Natural killer cell (primary cell): ENCODE results near the gene CAMK1G. TPM values are rescaled to one million over a fixed set of nuclear protein-coding genes. Genes with fewer than 3 reads are reported as not detected.

Source experiments
- ATAC-seq, 3 donors: fragments of 150-1000 bp in 2 of 3; fragments of 200-7000 bp in 1 of 3; cut with Tn5 transposase; 1 replicate in 1 of 3; 2 replicates in 2 of 3; pipeline ENCODE4 v1.10.0; 2021; ENCODE audit warnings: mild to moderate bottlenecking in 2 of 3, moderate library complexity in 2 of 3
- DNase-seq, 2 donors: peaks; one replicate each; pipeline versions ENCODE4 v3.0.0 to v3.0.0-alpha.2; 2013 to 2021; ENCODE audit warnings: mixed read lengths in 1 of 2
- H3K27ac ChIP-seq: one replicate; pipeline ENCODE4 v1.5.1; 2013; ENCODE audit warnings: mild to moderate bottlenecking, low read length
- H3K27me3 ChIP-seq: one replicate; pipeline ENCODE4 v1.6.1; 2013; ENCODE audit warnings: low read length; ENCODE audit not compliant: control insufficient read depth, insufficient read depth
- H3K36me3 ChIP-seq: one replicate; pipeline ENCODE4 v1.6.1; 2013; ENCODE audit warnings: low read length; ENCODE audit not compliant: control insufficient read depth, insufficient read depth
- H3K4me1 ChIP-seq: one replicate; pipeline ENCODE4 v1.6.1; 2013; ENCODE audit warnings: low read length; ENCODE audit not compliant: control insufficient read depth, insufficient read depth
- H3K4me3 ChIP-seq: one replicate; pipeline ENCODE4 v1.5.1; 2013; ENCODE audit warnings: low read length
- H3K9me3 ChIP-seq: one replicate; pipeline ENCODE4 v1.6.1; 2013; ENCODE audit warnings: low read length; ENCODE audit not compliant: control insufficient read depth, insufficient read depth
- H3K27ac Mint-ChIP-seq, 2 donors: one replicate each; pipeline ENCODE4 v1.8.0; 2022; ENCODE audit warnings: mild to moderate bottlenecking in 2 of 2, mixed read lengths in 2 of 2, moderate library complexity in 1 of 2
- H3K27me3 Mint-ChIP-seq, 2 donors: one replicate each; pipeline ENCODE4 v1.8.0; 2022; ENCODE audit warnings: low read depth in 2 of 2, mixed read lengths in 2 of 2
- H3K36me3 Mint-ChIP-seq: one replicate; pipeline ENCODE4 v1.8.0; 2022; ENCODE audit warnings: mixed read lengths
- H3K4me1 Mint-ChIP-seq, 2 donors: one replicate each; pipeline ENCODE4 v1.8.0; 2022; ENCODE audit warnings: mixed read lengths in 2 of 2
- H3K4me3 Mint-ChIP-seq: one replicate; pipeline ENCODE4 v1.8.0; 2022; ENCODE audit warnings: mild to moderate bottlenecking, moderate library complexity, mixed read lengths
- H3K9me3 Mint-ChIP-seq, 2 donors: one replicate each; pipeline ENCODE4 v1.8.0; 2022; ENCODE audit warnings: mixed read lengths in 2 of 2
- WGBS: methylation state at CpG from one replicate; pipeline ENCODE4 v1.1.7; 2013; ENCODE audit warnings: missing lambda C conversion rate; ENCODE audit not compliant: insufficient coverage; 5-methylcytosine and 5-hydroxymethylcytosine counted together
- intact Hi-C: fragments of 100-400 bp; cut with micrococcal nuclease; formaldehyde crosslinking; loops from one replicate; pipeline ENCODE4 v1.14.2; 2022
- total RNA-seq, 4 donors: library from RNA; stranded (reverse); fragments of 120-200 nt in 1 of 4; gene quantifications; one replicate each; pipeline versions ENCODE4 v1.2.3 to v1.2.4, GENCODE V29; 2013 to 2022
- TF ChIP-seq, protein P1 (sequence below): fragments of 200-600 bp; IDR thresholded peaks from one replicate; pipeline ENCODE4 v1.8.0; 2022; ENCODE audit warnings: antibody characterized with exemption

CAMK1G gene
- total RNA-seq, 3 donors from 2014 or later (not counting 1 experiment from before 2014, with no cell fraction given), result not detected

DNA sequence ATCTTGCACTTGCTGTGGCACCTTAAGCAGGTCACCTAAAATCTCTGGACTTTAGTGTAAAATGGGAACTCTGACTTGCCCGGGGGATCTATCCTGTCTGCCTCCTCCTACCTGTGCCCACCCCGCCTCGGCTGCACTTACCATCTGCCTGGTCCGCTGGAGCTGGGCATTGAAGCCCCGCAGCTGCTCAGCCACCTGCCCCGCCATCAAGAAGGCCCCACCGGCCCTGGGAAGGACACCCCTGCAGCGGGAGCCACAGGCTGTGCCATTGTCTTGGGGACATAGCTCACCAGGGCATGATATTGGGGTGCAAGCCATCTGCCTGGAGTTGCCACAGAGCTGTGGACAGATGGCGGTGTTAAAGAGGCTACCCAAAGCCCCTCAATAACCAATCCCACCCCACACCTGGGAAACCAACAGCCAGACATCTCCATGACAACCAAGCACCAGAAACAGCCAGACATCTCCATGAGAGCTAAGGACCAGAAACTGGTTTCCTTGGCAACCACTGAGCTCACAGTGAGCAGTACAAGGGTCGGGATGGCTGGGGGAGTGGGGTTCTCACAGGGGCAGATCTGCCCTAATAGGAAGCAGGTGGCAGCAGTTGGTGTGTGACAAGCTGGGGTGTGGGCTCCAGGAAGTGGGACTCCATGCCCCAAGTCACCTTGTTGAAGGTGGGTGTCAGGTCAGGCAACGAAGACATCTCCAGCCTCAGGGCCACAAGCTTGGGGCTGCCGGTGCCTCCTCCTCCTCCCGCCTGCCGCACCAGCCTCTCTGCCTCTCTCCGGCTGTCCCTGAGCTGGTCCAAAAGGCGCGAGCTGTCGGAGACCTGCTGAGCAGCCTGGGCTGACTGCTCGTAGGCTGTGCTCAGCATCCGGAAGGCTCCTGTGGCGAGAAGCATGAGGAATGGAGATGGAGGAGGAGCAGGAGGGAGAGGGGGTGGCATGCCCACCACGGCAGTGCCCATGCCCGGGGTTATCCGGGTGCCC is 39.6 kb downstream of the CAMK1G start:
- Mint-ChIP-seq H3K4me1 (peaks cover 5 to 8% of the 10 kb centered on the region in 2 donors), H3K9me3 (no peaks in the 10 kb centered on the region), H3K36me3 (no peaks in the 10 kb centered on the region), H3K27me3 (peaks cover 0 to 3% of the 10 kb centered on the region in 2 donors), H3K27ac (no peak overlapping the region), H3K4me3 (no peak overlapping the region)
- 91% methylated on average over 24 of the region's 24 CpGs for WGBS
- no peak overlapping the region for H3K4me3 ChIP-seq
- intact Hi-C loops, result no loop called here
- no peaks in the 10 kb centered on the region for H3K36me3 ChIP-seq
- peaks cover 10% of the 10 kb centered on the region for H3K4me1 ChIP-seq
- no peaks in the 10 kb centered on the region for H3K27me3 ChIP-seq
- DNase-seq, result no peak
- H3K9me3 ChIP-seq, result no peaks in the 10 kb centered on the region
- no peak overlapping the region for H3K27ac ChIP-seq
- ATAC-seq, result no peak
- TF ChIP-seq, protein P1, sequence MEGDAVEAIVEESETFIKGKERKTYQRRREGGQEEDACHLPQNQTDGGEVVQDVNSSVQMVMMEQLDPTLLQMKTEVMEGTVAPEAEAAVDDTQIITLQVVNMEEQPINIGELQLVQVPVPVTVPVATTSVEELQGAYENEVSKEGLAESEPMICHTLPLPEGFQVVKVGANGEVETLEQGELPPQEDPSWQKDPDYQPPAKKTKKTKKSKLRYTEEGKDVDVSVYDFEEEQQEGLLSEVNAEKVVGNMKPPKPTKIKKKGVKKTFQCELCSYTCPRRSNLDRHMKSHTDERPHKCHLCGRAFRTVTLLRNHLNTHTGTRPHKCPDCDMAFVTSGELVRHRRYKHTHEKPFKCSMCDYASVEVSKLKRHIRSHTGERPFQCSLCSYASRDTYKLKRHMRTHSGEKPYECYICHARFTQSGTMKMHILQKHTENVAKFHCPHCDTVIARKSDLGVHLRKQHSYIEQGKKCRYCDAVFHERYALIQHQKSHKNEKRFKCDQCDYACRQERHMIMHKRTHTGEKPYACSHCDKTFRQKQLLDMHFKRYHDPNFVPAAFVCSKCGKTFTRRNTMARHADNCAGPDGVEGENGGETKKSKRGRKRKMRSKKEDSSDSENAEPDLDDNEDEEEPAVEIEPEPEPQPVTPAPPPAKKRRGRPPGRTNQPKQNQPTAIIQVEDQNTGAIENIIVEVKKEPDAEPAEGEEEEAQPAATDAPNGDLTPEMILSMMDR, result no peak

DNA sequence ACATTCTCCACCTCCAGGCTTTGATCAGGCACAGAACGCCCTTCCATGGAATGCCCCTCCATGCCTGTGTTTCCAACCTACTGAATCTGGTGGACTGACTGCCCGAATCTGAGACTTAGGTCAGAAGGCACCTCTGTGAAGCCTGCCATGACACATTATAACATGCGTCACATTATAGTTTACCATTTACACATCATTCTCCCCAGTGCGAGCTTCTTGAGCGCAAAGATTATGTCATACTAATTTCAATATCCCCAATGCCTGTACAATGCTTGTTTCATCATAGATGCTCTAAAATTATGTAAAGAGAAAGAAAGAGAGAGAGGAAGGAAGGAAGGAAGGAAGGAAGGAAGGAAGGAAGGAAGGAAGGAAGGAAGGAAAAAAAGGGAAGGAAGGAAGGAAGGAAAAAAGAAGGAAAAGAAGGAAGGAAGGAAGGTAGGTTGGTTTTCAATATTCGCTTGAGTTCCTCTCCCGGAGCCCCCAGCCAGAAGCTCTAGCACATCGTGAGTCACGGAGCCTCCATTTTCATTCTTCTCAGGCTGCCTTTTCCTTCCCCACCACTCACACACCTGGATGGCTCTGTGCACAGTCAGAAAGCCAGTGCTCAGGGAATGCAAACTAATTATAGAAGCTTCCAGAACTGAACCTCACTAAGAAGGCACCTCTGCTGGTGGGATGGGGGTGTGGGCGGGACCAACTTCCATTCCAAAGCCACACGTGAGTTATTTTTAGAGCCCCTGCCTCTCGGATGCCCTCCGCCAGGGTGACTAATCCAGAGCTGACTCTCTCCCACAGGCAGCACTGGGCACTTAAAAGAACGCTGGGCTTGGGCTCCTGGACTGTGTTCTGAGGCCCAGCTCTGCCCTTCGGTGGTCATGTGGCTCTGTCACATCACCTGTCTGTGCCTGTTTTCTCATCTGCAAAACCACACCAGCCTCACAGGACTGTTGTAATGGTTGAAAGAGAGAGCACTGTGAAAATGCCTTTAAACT is 41.3 kb downstream of the CAMK1G start:
- Mint-ChIP-seq H3K9me3 (no peaks in the 10 kb centered on the region), H3K4me3 (no peak overlapping the region), H3K36me3 (no peaks in the 10 kb centered on the region), H3K4me1 (no peaks in the 10 kb centered on the region), H3K27me3 (peaks cover 0 to 3% of the 10 kb centered on the region in 2 donors), H3K27ac (no peak overlapping the region)
- Histone ChIP-seq H3K36me3 (no peaks in the 10 kb centered on the region), H3K4me3 (no peak overlapping the region), H3K27me3 (no peaks in the 10 kb centered on the region), H3K9me3 (no peaks in the 10 kb centered on the region), H3K27ac (no peak overlapping the region), H3K4me1 (peaks cover 7% of the 10 kb centered on the region)
- DNase-seq (no peak), ATAC-seq (no peak)
- intact Hi-C loops, result loop anchor here (5.0 kb wide), 1 partner anchor 58 kb away; no protein-coding TSS in a partner anchor
- TF ChIP-seq, protein P1, result no peak
- 78% methylated on average over 13 of the region's 15 CpGs for WGBS

GRCh38 chr1:209625791-209626285 is 42.3 kb downstream of the CAMK1G start:
- Histone ChIP-seq H3K4me3 (no peak overlapping the region), H3K9me3 (no peaks in the 10 kb centered on the region), H3K36me3 (no peaks in the 10 kb centered on the region), H3K27me3 (no peaks in the 10 kb centered on the region), H3K27ac (no peak overlapping the region), H3K4me1 (peaks cover 7% of the 10 kb centered on the region)
- 94% methylated on average over 18 of the region's 18 CpGs for WGBS
- Mint-ChIP-seq H3K27me3 (peaks cover 0 to 3% of the 10 kb centered on the region in 2 donors), H3K4me1 (no peaks in the 10 kb centered on the region), H3K36me3 (no peaks in the 10 kb centered on the region), H3K9me3 (no peaks in the 10 kb centered on the region), H3K4me3 (no peak overlapping the region), H3K27ac (no peak overlapping the region)
- DNase-seq (no peak), ATAC-seq (no peak)
- TF ChIP-seq, protein P1, result no peak
- intact Hi-C loops, result loop anchor here (5.0 kb wide), 1 partner anchor 59 kb away; no protein-coding TSS in a partner anchor
